Pons (tissue), 1 donor: ENCODE measurements around the gene CCND3.

ENCODE experiments used
- DNase-seq: peaks from one replicate; pipeline ENCODE4 v3.0.0-alpha.2; 2016; ENCODE audit warnings: low spot score

CCND3 gene

GRCh38 chr6:41941280-41942066 is at the start of gene CCND3:
TSS of gene CCND3 (minus strand) at chr6:41941808. CDS start at chr6:41941649, 159 bp downstream.
- DNase-seq: peak; percentile 90

- no peak for DNase-seq
Measured at GRCh38 chr6:41986339-41986738, 44.7 kb upstream of the CCND3 start.

- DNase-seq: no peak
Measured at GRCh38 chr6:41984623-41985022, 43.0 kb upstream of the CCND3 start.

GRCh38 chr6:41976794-41977484 is 35.3 kb upstream of the CCND3 start:
- DNase-seq: no peak

GRCh38 chr6:41975276-41975675 is 33.7 kb upstream of the CCND3 start:
- DNase-seq: no peak

GRCh38 chr6:41974281-41974825 is 32.7 kb upstream of the CCND3 start:
- DNase-seq: no peak

GRCh38 chr6:41972826-41973225 is 31.2 kb upstream of the CCND3 start:
- no peak for DNase-seq

GRCh38 chr6:41970436-41970846 is 28.8 kb upstream of the CCND3 start:
- peak; percentile 16 for DNase-seq

GRCh38 chr6:41967312-41968287 is 26.0 kb upstream of the CCND3 start:
- DNase-seq: no peak

GRCh38 chr6:41966961-41967311 is 25.3 kb upstream of the CCND3 start:
- no peak for DNase-seq

- no peak for DNase-seq
Measured at GRCh38 chr6:41966214-41966920, 24.8 kb upstream of the CCND3 start.

- no peak for DNase-seq
Measured at GRCh38 chr6:41965429-41966213, 24.0 kb upstream of the CCND3 start.

- DNase-seq: no peak
Measured at GRCh38 chr6:41964201-41964887, 22.7 kb upstream of the CCND3 start.

- DNase-seq: no peak
Measured at GRCh38 chr6:41963371-41963770, 21.8 kb upstream of the CCND3 start.

GRCh38 chr6:41960028-41960427 is 18.4 kb upstream of the CCND3 start:
- DNase-seq: no peak

- no peak for DNase-seq
Measured at GRCh38 chr6:41958022-41958856, 16.6 kb upstream of the CCND3 start.

GRCh38 chr6:41957117-41957516 is 15.5 kb upstream of the CCND3 start:
- DNase-seq: no peak

- DNase-seq: no peak
Measured at GRCh38 chr6:41955412-41955811, 13.8 kb upstream of the CCND3 start.

GRCh38 chr6:41954668-41955067 is 13.1 kb upstream of the CCND3 start:
- DNase-seq: no peak
